Neural cell (in vitro differentiated cells): ENCODE results near the gene PARVB.

ENCODE experiments used
- EP300 ChIP-seq: fragments of 450-650 bp; conservative IDR thresholded peaks from 2 replicates; pipeline ENCODE4 v1.6.1; 2014; ENCODE audit warnings: antibody characterized with exemption, mild to moderate bottlenecking, moderate library complexity; ENCODE audit not compliant: poor library complexity, severe bottlenecking
- EZH2 ChIP-seq: fragments of 200-600, 300-800 bp; shearing (Covaris generic), sonication (generic); IDR thresholded peaks from 2 replicates; pipeline ENCODE4 v1.6.1; 2014; ENCODE audit warnings: antibody characterized with exemption, low read length, borderline replicate concordance, mild to moderate bottlenecking; ENCODE audit not compliant: insufficient read depth, poor library complexity, severe bottlenecking
- POLR2AphosphoS5 ChIP-seq: IDR thresholded peaks from 2 replicates; pipeline ENCODE4 v1.6.1; 2012
- RAD21 ChIP-seq: fragments of 450-650 bp; conservative IDR thresholded peaks from 2 replicates; pipeline ENCODE4 v1.6.1; 2014; ENCODE audit warnings: antibody characterized with exemption, mild to moderate bottlenecking, moderate library complexity
- SMC3 ChIP-seq: fragments of 450-650 bp; conservative IDR thresholded peaks from 2 replicates; pipeline ENCODE4 v1.6.1; 2014; ENCODE audit warnings: antibody characterized with exemption, mild to moderate bottlenecking, moderate library complexity; ENCODE audit not compliant: poor library complexity
- TF ChIP-seq, protein P1 (sequence below): fragments of 450-650 bp; IDR thresholded peaks from 2 replicates; pipeline ENCODE4 v1.5.1; 2014; ENCODE audit warnings: antibody characterized with exemption, mild to moderate bottlenecking, moderate library complexity; ENCODE audit not compliant: poor library complexity, severe bottlenecking
- TF ChIP-seq, protein P2 (sequence below): IDR thresholded peaks from 2 replicates; pipeline ENCODE4 v1.6.1; 2012; ENCODE audit warnings: borderline replicate concordance

DNA sequence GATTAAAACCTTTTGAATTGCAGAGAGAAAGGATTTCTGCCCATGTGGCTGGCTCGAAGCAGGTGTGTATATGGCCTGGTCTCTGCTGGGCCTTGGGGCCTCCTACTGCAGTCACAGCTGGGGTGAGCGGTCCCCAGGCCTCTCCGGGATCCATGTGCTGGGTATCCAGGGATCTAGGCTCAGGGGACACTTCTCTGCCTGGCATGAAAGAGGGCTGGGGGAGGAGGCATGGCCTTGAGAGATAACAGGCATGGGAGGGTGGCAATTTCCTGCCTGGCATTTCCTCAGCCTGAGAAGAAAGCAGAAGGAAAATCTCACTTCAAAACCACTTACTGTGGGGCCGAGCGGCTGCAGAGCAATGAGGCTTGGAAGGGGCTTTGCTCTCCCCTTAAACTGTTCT is 136.3 kb downstream of the PARVB start:
- TF ChIP-seq, protein P1, sequence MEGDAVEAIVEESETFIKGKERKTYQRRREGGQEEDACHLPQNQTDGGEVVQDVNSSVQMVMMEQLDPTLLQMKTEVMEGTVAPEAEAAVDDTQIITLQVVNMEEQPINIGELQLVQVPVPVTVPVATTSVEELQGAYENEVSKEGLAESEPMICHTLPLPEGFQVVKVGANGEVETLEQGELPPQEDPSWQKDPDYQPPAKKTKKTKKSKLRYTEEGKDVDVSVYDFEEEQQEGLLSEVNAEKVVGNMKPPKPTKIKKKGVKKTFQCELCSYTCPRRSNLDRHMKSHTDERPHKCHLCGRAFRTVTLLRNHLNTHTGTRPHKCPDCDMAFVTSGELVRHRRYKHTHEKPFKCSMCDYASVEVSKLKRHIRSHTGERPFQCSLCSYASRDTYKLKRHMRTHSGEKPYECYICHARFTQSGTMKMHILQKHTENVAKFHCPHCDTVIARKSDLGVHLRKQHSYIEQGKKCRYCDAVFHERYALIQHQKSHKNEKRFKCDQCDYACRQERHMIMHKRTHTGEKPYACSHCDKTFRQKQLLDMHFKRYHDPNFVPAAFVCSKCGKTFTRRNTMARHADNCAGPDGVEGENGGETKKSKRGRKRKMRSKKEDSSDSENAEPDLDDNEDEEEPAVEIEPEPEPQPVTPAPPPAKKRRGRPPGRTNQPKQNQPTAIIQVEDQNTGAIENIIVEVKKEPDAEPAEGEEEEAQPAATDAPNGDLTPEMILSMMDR = no peak
- TF ChIP-seq, protein P2, sequence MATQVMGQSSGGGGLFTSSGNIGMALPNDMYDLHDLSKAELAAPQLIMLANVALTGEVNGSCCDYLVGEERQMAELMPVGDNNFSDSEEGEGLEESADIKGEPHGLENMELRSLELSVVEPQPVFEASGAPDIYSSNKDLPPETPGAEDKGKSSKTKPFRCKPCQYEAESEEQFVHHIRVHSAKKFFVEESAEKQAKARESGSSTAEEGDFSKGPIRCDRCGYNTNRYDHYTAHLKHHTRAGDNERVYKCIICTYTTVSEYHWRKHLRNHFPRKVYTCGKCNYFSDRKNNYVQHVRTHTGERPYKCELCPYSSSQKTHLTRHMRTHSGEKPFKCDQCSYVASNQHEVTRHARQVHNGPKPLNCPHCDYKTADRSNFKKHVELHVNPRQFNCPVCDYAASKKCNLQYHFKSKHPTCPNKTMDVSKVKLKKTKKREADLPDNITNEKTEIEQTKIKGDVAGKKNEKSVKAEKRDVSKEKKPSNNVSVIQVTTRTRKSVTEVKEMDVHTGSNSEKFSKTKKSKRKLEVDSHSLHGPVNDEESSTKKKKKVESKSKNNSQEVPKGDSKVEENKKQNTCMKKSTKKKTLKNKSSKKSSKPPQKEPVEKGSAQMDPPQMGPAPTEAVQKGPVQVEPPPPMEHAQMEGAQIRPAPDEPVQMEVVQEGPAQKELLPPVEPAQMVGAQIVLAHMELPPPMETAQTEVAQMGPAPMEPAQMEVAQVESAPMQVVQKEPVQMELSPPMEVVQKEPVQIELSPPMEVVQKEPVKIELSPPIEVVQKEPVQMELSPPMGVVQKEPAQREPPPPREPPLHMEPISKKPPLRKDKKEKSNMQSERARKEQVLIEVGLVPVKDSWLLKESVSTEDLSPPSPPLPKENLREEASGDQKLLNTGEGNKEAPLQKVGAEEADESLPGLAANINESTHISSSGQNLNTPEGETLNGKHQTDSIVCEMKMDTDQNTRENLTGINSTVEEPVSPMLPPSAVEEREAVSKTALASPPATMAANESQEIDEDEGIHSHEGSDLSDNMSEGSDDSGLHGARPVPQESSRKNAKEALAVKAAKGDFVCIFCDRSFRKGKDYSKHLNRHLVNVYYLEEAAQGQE = no peak
- TF ChIP-seq RAD21 (no peak), SMC3 (no peak), POLR2AphosphoS5 (no peak), EP300 (no peak), EZH2 (no peak)
